ENCODE measurements around the gene NLRP5.
"Not testable (repeated sequence)": the region's sequence is repeated elsewhere in the genome, so short reads cannot be mapped to it uniquely, and the experiment has no call there.

Gene NLRP5

DNA sequence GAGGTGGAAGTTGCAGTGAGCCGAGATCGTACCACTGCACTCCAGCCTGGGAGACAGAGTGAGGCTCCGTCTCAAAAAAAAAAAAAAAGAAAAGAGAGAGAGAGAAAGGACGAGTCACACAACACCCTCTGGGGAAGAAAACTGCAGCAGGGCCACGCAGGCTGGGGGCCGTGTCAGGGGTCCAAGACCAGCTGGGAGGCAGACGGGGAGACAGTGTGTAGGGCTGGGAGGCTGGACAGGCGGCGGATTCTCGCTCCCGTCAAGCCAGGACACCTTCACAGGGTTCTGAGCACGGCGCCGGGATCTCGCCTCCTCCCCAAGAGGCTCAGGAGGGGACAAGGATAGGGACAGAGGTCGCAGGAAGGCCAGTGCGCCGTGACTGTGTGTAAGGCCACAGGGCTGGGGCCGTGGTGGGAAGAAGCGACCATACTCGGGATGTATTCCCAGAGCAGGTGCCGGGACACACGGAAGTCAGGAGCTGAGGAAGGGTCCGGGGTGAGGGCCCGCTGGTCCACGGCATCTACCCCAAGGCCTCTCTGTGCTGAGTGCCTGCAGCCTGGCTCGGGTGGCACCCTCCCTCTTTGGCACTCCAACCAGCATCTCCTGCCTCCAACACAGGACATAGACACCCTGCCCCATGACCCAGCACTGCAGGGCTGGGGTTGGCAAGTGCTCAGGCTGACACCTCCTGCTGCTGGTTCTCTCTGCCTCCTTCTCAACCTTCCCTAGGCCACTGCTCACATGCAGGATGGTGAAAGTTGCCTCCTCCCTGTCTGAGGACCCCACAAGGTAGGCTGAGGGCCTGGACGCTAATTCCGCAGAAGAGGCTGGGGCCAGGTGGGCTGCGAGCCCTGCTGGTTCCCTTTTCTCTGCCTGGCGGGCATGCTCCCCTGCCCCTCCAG is 113.3 kb downstream of the NLRP5 start:
- no peak for DNase-seq

DNA sequence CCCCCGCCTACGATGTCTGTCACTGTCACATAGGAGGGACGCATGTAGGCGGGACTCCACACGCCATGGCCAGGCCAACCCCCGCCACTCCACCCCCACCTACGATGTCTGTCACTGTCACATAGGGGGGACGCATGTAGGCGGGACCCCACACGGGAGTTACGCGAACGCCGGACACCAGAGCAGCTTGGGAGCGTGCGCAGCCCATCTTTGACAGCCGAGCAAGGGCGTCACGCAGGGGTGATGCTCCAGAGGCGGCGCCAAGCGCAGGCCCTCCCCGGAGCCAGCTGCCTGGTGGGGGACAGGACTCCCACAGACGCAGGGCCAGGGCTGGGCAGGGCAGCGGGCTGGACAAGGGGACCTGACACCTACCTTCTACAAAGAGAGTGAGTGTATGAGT is 114.5 kb downstream of the NLRP5 start:
- no peak for DNase-seq

DNA sequence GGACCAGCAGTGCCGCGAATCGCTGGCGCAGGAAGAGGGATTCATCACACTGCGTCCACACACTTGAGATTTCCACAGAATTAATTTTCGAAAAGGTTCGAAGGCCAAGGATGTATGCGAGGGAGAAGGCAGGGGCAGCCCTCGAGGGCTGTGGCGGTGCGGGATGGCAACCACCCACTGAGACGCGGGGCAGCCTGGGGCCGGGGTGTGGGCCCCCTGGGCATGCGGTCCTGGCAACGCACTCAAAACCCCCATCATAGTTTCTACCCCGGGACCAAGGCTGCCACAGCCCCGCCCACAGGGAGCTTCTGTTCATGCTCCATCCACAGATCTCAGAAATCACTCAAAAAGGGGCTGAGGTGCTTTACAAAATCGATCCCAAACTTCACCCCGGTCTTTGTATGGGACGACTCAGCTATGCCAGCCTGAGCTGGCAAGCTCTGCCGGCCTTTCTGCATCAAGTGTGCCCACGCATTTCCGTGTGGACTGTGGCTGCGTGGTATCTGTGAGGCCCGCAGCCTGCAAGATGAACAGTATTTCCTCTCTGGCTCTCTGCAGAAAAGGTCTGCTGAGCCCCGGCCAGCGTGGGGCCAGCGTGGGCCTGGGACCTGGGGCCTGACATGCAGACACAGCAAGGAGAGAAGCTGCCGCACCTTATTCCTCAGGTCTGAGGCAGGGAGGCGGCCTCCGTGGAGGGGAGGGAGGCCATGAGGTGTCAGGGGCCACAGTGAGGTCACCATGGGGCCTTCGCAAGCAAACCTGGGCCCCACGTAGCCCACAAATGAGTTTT is 115.4 kb downstream of the NLRP5 start:
- DNase-seq = no peak

DNA sequence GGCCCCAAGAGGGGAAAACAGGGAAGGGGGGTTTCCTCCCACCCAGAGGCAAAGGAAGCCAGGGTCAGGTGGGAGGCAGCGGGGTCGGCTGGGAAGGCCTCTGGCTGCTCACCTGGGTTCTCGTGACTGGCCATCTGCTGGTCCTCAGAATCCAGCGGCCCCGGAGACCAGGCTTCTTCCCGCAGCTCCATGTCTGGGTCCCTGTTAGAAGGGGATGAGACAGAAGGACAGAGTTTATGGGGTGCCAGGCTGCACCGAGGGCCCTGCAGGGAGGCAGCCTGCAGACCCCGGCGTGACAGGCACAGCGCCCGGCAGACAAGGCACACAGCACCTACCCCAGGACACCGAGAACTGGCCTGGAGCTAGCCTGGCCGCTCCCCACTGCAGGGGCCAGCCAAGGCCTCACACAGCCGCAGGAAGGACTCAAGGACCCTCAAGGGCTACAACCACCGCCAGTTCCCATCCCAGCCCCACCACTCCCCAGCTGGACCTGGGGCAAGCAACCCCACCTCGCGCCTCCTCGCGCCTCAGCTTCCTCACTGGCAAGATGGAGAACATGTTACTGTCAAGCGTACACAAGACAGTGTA is 116.5 kb downstream of the NLRP5 start:
- DNase-seq = no peak

DNA sequence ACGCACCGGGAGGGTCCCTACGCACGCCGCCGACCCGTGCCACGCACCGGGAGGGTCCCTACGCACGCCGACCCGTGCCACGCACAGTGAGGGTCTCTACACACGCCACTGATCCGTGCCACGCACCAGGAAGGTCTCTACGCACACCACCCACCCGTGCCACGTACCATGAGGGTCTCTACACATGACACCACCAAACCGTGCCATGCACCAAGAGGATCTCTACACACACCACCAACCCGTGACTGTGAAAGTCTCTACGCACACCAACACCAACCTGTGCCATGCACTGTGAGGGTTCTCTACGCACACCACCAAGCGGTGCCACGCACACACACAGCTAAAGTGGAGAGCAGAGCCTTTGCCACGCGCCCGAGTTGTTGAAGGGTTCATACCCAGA is 117.8 kb downstream of the NLRP5 start:
- no peak for DNase-seq

DNA sequence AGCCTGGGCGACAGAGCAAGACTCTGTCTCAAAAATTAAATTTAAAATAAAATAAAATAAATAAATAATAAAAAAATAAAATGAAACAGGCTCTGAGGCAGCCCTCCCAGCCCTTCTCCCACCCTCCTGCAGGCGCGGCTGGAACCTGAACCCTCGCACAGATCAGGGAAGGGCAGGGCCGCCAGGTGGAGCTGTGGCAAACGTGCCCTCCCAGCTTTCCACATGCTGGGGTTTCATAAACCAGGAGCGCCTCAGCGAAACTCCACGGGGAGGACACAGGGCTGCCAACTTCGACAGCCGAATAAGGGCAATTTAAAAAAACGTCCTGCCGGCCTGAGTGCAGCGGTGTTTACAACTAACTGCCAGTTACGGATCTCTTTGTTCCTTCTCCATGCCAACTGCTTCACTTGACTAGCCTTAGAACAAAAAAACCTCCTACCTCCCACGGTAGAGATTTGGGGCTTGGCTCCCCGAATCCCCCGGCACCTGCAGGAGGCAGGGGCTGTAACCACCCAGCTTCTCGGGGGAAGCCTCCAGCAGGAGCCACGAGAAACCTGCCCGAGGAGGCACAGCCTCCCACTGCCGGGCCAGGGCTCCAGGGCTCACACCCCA is 118.6 kb downstream of the NLRP5 start:
- peak; percentile 51 to 59 for DNase-seq

DNA sequence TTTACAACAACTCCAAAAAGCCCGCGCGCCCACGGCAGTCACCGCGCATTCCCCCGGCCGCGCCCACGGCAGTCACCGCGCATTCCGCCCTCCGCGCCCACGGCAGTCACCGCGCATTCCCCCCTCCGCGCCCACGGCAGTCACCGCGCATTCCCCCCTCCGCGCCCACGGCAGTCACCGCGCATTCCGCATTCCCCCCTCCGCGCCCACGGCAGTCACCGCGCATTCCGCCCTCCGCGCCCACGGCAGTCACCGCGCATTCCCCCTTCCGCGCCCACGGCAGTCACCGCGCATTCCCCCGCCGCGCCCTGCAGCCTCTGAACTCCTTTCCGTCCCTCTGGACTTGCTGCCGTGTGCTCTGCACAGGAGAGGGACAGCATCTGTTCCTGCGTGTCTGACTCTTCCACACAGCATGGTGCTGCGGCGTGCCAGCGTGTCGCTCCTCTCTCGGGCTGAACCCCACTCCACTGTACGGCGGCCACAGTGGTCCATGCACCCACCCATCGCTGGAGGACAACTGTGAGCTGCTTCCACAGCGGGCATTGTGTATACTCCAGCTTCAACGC is 119.3 kb downstream of the NLRP5 start:
- not testable (repeated sequence) for DNase-seq

DNA sequence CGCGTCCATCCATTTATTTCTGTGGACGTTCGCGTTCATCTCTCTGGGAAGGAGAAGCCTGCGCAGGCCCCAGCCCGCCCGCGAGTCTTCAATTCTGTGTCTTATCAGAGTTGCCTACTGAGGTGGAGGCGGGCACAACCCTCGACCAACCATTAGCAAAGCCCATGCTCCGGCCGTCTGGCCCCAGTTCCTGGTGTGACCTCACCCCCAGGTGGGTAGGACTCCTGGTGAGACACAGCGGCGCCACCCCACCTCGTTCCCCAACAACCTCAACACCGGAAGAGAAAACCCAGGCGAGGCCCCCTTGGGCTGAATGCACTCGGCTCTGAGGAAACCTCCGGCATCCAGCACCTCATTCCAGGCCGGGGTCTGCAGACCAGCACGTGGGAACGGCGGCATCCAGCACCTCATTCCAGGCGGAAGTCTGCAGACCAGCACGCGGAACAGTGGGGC is 119.8 kb downstream of the NLRP5 start:
- DNase-seq = no peak

DNA sequence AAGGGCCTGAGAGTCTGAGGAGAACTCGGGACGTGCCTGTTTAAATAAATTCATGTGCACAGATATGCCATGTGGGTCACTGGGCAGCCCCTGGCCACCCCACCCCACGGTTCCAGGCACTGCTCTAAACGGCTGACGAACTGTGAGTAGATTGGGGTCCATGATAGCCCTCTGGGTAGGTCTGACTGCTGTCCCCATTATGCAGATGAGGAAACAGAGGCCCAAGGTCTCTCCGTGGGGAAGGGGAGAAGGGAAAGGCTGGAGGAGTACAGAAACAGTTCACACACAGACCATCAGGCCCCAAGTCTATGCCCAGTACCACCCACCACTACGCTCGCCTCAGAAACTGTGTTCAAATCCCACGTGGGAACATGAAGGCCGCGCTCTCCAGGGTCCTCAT is 120.4 kb downstream of the NLRP5 start:
- DNase-seq = no peak

DNA sequence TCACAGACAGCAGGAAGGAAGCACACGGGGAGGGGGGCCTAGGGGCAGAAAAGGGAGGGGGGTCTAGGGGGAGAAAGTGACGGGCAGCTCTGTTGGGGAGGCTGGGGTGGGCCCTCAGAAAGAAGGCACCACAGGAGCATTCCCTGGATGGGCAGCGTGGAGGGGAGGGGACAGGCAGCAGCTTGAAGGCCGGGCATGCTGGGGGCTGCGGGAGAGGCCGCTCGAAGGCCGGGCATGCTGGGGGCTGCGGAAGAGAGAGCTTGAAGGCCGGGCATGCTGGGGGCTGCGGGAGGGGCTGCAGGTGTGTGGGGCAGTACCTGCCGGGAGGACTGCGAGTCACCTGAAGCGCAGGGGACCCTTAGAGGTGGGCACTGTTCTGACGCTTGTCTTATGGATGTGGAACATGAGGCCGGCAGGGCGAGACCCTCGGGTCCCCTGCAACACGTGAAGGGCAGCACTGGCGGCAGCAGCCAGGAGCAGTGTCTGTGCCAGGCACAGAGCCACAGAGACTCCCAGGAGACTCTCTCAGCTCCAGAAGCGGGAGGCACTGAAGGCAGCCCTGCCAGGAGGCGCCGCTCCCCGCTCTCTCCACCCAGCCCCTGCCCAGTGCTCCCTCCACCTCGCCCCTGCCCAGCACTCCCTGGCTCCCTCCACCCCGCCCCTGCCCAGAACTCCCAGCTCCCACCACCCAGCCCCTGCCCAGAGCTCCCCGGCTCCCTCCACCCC is 121.2 kb downstream of the NLRP5 start:
- no peak for DNase-seq

DNA sequence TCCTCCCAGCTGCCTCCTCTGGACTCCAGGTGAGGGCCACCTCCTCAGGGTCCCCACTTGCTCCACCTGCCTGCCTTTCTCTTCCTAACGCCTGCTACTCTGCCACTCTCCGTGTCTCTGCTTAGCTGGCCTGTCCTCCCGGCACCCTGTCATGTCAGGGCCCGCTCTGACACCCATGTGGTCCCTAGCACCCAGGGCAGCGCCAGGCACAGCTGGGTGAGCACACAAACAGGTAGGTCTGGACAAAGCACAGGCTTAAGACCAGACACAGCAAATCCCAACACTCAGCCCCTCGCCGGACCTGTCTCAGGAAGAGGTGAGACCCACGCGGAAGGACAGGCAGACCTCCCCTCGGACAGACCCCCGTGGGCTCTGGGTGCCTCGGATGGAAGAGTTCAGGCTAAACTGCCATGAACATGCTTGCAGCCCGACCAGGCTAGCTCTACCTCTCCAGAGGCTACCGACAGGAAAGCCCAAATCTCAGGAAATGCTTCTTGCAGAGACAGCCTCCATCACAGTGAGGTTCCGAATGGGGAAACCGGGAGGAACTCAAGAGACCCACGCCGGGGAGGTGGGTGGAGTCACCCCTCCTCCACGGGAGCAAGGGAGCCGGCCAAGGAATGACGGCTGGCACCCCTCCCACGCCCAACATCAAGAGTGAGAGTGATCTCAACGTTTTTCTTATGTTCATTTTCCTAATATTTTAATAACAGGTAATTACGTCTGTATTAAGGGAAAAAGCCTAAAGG is 122.0 kb downstream of the NLRP5 start:
- no peak for DNase-seq

DNA sequence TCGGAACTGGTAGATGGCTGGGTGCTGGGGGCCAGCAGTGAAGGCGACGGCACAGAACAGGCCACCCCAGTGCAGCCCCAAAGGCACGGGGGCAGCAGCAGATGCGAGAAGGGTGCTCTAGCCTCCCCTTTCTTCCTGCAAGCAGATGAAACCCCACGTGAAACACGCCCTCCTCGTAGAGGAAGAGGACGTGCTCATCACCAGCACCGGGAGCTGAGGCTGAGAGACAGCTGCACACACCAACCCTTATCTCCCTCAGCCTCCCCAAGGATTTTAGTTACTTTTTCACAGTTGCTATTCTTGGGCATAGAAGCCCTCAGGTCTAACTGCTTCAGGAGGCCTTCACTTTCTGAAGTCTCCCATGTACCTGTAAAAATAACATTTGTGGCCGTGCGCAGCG is 122.7 kb downstream of the NLRP5 start:
- no peak for DNase-seq

DNA sequence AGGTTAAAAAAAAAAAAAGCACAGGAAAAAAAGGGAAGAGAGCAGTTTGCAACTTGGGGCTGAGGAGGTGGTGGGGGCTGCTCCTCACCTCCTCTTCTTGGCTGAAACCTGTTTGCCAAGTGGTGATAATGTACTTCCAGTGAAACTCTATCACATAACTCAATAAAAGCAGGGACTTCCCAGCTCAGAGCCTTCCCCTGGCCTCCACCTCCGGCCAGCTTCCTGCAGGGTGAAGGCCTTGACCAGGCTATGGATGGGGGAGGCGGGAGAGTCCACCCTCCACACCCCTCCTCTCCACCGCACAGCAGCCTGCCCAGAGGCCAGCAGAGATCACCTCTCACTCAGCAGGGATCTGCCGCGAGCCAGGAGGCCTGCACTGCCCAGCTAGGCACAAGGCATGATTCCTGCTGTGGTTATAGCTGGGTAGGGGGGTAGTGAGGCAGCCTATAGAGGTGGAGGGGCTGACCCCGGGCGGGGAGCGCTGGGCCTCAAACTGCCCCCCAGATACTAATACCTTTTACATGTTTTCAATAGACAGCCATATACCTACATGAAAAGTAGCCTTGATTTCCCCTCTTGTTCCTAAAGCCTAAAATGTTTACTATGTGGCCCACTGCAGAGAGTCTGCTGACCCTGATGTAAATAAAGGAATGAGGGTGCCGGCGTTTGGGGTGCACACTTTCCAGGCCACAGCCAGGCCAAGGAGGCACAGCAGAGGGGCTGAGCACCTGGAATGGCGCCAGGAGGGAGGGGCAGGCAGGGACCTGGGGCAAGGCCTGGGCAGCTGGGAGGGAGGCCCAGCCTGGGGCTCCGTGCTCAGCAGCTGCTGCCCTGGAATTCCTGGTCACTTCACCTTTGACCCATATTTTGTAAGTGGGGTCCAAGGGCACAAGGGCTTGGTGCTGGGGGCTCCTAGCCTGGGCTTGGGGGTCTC is 124.2 kb downstream of the NLRP5 start:
- no peak for DNase-seq
